ENCODE measurements around the gene KIF17.

The KIF17 gene

DNA sequence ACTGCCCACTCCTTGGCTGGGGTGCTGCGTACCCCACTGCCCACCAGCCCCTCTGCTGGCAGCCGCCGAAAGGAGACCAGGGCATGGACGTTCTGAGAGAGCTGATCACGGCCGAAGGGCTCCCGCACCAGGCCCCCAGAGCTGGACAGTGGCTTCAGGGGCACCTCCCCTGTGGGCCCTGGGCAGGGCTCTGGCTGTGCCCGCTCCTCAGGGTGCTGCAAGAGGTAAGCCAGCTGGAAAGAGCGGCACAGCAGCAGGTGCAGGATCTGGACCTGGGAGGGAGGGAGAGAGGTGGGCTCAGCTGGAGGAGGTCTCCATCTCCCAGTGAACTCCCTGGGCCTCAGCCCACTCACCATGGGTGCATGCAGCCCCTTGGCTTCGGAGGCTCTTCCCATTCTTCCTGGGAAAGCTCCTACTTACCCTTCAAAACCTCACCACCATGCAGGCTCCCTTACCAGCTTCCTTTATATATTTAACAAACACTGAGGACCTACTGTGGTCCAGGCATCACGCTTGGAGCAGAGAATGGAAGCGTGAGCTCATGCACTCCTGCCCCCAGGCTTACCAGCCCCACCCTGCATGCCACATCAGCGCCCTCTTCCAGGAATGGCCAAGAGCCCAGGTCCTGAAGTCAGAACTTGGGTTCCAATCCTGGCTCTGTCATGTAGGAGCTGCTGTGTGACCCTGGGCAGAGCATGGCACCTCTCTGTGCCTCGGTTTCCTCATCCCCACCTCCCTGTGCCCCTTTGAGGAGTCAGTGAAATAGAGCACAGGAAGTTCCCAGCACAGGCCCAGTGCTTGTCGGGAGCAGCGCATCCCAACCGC lies 6.8 kb upstream of the KIF17 start:
- TF ChIP-seq, protein P1, sequence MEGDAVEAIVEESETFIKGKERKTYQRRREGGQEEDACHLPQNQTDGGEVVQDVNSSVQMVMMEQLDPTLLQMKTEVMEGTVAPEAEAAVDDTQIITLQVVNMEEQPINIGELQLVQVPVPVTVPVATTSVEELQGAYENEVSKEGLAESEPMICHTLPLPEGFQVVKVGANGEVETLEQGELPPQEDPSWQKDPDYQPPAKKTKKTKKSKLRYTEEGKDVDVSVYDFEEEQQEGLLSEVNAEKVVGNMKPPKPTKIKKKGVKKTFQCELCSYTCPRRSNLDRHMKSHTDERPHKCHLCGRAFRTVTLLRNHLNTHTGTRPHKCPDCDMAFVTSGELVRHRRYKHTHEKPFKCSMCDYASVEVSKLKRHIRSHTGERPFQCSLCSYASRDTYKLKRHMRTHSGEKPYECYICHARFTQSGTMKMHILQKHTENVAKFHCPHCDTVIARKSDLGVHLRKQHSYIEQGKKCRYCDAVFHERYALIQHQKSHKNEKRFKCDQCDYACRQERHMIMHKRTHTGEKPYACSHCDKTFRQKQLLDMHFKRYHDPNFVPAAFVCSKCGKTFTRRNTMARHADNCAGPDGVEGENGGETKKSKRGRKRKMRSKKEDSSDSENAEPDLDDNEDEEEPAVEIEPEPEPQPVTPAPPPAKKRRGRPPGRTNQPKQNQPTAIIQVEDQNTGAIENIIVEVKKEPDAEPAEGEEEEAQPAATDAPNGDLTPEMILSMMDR (IDR thresholded peaks at IDR 0.05; ENCODE audit: extremely low read depth, insufficient read depth, missing control alignments) = no peak
- no peak for DNase-seq (ENCODE audit: low spot score)

DNA sequence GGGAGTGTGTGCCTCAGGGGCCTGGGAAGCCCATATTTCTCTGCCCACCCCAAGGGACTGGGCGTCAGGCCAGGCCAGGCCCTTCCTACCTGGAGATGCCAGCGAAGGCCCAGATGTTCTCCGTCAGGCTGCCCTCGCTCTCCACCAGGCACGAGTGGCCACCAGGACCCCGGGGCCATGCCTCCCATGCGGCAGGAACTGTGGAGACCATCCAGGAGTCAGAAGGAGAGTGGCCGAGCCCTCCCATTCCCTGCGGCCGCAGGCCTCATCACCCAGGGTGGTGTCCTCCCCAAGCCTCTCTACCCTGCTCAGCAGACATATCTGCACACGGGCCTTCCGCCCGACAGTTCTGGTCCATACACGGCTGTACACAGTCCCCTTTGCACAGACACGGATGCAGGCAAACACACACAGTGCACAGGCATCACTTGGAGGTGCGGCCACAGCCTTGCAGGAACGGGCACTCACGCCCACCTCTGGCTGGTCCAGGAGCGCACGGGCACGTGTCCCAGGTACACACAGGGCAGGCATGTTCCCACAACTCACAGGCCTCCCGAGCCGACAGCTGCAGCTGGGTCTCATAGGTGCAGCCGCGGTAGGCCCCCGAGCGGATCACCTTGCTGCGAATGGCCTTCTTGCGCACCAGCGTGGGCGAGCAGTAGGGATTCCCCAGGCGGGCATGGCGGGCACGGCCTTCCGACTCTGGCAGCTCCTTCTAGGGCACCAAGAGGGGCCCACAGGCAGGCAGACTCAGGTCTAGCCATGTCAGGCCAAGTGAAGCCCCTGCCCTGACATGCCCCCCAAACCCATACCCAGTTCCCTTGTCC lies 5.9 kb upstream of the KIF17 start:
- TF ChIP-seq, protein P1 (IDR thresholded peaks at IDR 0.05; ENCODE audit: extremely low read depth, insufficient read depth, missing control alignments) = no peak
- no peak for DNase-seq (ENCODE audit: low spot score)
- in situ Hi-C loops (cut with MboI; ENCODE audit: low pct_unique_long_range_greater_than_20kb, low sequenced_read_pairs, unreplicated experiment) = no loop called here

More for the DNA sequence above, 6.8 kb upstream of the KIF17 start:
- in situ Hi-C loops (cut with MboI; ENCODE audit: low pct_unique_long_range_greater_than_20kb, low sequenced_read_pairs, unreplicated experiment) = no loop called here

DNA sequence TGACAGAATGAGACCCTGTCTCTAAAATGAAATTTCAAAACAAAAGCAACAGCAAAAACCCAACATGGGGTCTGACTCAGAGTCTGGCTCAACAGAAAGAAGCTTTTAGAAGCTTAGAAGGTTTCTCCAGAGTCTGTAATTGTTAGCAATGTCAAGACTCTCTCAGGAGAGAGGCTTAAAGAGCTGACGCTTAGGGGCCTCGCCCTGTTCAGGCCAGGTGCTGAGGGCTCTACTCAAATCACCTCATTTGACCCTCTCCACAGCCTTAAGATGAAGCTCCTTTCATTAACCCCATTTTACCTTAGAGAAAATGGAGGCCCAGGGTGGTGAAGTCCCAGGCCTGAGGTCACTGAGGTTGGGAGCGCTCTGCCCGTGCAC lies 5.3 kb upstream of the KIF17 start:
- no peak for DNase-seq (ENCODE audit: low spot score)
- TF ChIP-seq, protein P1 (IDR thresholded peaks at IDR 0.05; ENCODE audit: extremely low read depth, insufficient read depth, missing control alignments) = no peak
- in situ Hi-C loops (cut with MboI; ENCODE audit: low pct_unique_long_range_greater_than_20kb, low sequenced_read_pairs, unreplicated experiment) = no loop called here

DNA sequence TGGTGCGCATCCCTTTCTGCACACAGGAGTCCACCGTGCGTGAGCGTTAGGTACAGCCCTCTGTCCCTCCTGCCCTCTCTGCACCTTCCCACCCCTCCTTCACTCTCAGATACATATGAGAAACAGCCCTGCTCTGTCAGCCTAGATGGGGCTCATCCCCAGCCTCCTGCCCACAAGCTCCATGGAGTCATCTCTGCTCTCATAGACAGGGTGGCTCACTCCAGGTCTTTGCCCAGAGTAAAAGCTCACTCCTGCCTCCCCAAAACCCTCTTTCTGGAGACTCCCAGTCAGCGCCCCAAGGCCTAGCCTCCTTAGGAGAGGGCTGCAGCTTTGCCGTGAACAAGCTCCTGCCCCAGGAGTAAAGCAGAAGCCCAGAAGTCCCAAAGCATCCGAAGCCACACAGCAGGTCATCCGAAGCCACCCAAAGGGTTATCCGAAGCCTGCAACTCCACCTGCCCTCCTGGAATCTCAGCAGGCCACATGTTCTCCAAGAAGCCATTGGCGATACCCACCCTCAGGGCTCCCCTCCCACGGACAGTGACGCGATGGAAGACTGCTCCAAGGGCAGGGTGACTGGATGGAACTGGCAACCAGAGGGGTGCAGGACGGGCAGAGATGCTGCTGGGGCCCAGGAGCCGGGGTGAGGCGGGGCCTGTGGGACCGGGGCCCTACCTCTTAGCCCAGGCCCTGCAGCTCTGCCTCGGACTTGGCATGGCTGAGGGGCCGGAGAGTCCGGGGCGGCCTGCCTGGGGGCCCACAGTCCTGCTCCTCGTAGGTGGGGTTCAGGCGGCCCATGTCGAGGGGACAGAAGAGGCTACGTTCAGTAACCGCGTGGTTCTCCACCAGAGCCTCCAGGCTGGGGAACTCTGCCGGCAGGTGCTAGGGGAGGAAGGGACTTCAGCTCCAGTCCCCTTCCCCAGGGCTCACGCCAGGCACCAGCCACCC lies 3.6 kb upstream of the KIF17 start:
- TF ChIP-seq, protein P1 (IDR thresholded peaks at IDR 0.05; ENCODE audit: extremely low read depth, insufficient read depth, missing control alignments) = no peak
- DNase-seq (ENCODE audit: low spot score) = no peak
- in situ Hi-C loops (cut with MboI; ENCODE audit: low pct_unique_long_range_greater_than_20kb, low sequenced_read_pairs, unreplicated experiment) = no loop called here

DNA sequence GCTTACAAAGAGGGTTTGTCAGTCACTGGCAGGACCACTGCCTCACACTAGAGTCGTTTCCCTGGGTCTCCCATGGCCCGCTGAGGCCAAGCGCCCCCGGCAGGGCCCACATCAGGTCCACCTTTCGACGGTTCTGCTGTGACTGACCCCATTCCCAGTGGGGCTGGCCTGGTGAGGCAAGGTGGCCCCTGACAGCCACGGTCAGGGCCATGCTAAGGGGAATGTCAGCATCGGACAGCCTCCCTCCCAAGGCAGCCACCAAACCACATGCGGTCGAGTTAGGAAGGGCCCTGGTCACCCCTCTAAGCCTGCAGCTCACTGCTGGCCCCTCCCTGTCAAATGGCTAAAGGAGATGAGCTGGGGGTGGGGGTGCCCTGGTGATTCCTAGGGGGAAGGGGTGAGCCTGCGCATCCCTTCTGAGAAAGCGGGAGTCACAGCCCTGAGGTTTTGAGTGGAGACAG lies 2.9 kb upstream of the KIF17 start:
- TF ChIP-seq, protein P1 (IDR thresholded peaks at IDR 0.05; ENCODE audit: extremely low read depth, insufficient read depth, missing control alignments) = no peak
- no peak for DNase-seq (ENCODE audit: low spot score)
- in situ Hi-C loops (cut with MboI; ENCODE audit: low pct_unique_long_range_greater_than_20kb, low sequenced_read_pairs, unreplicated experiment) = no loop called here
